GM19023 (cell line): ENCODE data around the gene SUPT6H.

Source experiments
- ATAC-seq: cut with Tn5 transposase; IDR thresholded peaks from one replicate; pipeline ENCODE4 v1.9.1; 2021; ENCODE audit warnings: mild to moderate bottlenecking, moderate library complexity; ENCODE audit not compliant: unreplicated experiment

Gene SUPT6H

DNA sequence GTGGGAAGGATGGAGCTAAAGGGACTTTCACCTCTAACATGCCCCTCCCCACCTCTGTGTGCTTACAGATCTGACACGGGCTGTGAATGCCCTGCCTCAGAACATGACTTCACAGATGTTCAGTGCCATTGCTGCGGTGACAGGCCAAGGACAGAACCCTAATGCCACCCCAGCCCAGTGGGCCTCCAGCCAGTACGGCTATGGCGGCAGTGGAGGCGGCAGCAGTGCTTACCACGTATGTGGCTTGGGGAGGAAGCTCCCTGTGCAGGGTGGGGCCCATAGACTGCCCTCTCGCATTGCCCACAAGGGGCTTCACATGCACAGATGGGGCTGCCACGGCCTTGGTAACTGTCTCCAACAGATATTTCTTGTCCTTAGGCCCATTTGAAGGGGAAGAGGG, 38.3 kb downstream of the SUPT6H start:
- ATAC-seq = no peak

DNA sequence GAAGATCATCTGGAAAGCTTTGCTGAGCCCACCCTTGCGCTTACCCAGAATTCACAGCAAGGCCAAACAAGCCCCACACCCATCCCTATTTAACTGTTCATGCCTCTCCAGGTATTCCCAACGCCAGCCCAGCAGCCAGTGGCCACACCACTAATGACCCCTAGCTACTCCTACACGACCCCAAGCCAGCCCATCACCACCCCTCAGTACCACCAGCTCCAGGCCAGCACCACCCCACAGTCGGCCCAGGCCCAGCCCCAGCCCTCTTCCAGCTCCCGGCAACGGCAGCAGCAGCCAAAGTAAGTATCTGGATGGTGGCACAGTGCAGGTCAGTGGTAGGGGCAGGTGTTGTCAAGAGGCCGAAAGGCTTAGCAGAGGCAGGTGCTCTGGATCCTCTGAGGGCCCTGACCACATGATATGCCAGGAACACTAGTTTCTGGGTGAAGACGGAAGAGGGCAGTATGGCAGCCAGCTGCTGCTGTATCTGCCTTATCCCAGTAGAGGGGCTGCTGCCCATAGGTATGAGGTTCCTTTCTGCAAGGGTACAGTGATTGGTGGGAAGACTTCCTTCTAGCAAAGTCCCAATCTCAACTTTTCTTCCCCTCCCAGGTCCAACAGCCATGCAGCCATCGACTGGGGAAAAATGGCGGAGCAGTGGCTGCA, 39.0 kb downstream of the SUPT6H start:
- ATAC-seq = no peak

DNA sequence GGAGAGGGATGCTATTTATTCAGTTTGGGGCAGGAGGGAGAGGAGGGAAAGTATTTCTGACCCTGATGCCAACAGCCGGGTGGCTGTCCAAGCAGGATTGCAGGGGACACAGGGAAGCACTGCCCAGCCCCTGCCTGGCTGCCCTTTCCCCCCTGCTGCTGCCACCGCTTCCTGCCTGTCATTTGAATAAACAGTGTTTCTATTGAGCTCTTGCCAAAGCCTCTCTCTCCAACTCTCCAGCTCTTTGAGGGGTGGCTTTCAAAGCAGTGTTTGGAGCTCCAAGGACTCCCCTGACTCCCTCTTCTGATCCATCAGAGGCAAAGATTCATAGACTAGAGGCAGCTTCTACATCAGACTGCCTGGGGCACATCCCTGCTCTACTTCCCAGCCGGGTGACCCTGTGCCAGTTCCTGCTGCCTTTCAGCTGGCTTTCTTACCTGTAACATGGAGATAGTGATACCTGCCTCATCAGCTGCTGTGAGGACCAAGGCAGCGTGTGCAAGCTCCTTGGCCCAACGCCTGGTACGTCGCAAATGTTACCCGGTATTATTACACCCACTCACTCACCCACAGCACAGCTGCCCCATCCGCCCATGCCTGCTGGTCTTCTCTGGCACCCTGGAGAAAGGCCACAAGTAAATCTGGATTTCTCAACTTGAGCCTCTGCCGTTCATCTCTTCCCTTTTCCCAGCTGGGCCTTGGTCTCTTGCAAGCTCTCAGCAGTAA, 40.2 kb downstream of the SUPT6H start:
- no peak for ATAC-seq

DNA sequence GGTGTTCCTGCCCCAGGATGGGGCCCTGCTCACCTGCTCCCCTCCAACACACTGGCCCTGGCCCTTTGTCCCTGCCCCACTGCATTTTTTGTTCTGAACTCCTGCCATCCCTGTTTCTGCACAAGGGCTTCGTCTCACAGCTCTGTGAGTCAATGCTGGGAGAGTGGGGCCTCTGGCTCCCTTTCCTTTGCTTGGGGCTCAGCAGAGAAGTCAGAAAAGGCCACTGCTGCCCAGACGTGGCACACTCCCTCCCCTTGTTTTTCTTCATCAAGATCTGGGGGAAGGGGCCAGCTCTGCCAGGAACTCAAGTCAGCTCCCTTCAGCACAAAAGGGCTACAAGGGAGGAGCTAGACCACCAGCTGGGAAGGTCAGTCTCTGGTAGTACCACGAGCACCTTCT, 40.7 kb downstream of the SUPT6H start:
- no peak for ATAC-seq

DNA sequence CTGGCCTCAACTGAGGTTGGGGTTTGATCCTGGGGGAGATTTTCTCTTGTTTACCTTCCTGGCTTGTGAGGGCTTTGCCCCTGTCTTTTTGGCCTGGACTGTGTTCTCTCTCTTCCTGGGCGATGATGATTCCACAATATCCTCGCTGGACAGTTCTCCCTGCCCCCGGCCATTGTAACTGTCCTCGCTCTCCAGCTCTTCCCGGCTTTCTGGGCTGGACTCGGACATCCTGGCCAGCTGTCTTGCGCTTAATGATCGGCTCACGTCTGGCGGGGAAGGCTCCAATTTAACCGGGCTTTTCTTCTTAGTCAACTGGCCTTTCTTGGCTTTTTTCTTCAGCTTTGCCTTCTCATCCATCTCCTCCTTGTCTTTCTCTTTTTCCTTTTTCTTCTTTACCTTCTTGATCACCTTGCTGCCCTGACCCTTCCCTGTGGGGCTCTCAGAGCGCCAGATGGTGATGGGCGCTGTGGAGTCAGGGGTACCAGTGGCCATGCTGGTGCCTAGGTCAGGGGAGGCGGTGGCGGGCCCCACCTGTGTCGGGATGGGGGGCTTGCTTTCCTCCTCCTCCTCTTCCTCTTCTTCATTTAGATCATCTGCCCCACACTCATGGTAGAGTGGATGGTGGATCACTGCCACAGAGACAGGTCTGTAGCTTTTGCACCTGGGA, 41.7 kb downstream of the SUPT6H start:
- no peak for ATAC-seq

DNA sequence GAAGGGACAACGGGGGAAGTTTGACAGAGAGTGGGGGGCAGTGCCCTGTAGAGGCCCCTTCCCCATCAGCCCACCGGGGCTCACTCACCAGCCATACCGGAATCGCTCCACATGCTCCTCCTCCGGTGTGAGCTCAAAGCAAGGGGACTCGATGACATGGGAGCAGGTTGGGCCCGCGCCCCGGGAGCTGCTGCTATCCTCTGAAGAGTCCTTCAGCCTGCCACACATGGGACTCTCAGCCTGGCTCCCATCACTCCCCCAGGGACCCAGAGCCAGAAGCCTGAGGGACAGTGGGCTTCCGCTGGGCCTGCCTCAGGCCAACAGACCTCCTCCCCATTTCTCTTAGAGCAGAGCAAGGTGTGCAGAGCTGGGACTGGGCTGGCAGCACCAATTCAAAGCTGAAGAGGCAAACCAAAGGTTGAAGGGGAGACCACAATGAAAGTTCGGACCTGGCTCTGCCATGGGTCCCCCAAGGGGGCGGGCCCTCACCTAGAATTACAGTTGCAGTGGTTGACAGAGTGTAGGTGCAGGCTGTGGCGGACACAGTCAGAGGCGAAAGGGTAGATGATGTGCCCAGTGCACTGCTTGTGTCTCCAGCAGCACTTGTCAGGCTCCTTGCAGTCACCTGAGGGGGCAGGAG, 42.3 kb downstream of the SUPT6H start:
- no peak for ATAC-seq

DNA sequence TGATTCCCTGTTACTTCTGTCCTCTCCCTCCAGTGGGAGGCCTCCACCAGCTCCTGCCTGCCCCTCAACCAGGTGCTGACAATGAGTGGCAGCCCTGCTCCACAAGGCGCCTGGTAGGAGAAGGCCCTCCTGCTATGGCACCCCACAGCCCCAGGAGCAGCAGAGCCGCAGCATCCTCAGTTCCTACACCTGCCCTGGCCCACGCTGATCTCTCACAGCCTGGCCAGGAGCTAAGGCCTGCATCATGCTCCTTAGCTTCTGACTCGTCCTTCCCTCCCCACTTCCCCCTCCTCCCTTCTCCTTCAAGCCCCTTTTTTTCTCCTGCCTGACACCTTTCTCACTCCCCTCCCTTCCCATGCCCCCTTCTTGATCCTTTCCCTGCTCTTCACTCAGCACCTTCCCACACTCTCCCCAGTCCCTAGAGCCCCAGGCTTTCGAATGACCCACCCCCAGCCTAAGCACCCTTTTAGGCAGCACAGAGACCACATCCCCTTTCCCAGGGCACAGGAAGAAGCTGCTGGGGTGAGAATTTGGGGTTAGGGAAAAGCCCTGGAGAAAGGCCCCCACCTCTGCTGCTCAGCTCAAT, 43.2 kb downstream of the SUPT6H start:
- ATAC-seq = no peak

DNA sequence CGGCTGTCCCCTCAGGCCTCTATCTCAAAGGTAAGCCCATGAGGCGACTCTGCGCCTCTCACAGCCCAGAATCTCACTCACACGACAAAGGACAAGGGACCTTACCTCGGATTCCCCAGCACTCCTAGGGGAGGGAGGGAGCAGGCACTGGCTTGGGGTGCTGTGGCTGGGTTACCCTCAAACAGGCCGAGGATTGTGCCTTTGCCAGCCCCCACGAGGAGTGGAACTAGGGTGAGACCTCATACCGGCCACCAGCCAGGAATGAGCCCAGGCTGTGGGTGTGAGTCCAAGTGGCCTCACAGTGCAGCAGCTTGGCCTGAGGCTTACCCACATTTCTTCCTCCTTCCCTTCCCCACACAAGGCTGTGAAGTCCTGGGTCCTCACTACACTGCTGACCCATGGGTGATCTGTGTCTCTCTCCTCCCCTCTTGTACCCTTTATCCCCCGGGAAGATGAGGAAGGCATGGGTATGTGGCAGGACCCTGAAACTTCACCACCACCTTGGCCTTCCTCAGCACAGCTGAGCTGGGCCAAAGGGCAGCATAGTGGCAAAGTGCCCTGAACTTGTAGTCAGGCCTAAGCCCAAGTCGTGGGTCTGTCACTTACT, 43.8 kb downstream of the SUPT6H start:
- no peak for ATAC-seq

DNA sequence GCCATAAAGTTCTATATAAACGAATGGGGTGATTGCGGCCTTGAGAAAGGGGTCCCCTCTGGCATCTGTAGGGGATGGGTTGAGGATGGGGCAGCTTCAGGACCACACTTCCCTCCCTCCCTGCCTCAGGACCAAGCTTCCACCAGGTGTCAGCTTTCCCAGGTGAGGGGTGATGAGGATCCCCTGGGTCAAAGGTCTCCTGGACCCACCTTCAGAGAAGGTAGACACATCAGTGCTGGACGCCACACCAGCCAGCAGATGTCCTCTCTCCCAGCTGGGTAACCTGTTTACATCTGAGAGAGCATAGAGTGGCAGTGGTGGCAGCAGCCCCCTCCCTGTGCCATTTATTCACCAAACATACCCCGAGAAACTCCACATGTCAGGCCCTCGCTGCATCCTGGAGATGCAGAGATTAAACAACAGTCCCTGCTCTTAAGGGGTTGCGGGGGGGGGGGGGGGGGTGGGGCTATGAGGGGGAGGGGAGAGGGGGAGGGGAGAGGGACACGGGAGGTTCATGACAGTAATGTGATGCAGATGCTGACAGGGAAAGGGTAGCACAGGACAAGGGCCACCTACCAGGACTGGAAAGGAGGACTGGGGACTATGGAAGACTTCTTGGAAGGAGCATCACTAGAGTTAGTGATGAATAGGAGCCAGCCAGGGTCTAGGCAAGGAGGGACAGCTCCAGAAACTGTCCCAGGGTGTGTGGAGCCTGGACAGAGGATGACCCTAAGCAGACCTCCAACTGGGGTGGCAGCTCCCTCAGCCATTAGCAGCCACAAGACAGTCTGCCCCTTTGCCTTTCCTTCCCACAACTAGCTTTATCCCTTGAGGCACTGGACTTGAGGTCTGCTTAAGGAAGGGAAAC, 44.7 kb downstream of the SUPT6H start:
- ATAC-seq = no peak

DNA sequence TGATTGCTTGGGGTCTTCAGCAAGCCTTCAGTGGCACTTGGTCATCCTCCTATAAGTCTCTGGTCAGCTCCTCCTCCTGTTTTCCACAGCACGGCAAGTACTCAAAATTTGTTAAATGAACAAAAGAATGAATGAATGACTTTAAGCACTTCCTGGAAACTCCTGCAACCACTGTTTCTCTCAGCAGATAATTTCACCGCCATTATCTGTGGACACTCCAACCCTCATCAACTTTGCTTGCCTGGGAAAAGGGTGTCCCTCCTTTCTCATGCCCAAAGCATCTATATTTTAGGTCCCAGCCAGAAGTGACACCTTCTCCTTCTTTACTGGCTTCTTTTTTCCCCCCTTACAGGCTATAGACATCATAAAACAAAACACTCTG, 45.3 kb downstream of the SUPT6H start:
- ATAC-seq = no peak

DNA sequence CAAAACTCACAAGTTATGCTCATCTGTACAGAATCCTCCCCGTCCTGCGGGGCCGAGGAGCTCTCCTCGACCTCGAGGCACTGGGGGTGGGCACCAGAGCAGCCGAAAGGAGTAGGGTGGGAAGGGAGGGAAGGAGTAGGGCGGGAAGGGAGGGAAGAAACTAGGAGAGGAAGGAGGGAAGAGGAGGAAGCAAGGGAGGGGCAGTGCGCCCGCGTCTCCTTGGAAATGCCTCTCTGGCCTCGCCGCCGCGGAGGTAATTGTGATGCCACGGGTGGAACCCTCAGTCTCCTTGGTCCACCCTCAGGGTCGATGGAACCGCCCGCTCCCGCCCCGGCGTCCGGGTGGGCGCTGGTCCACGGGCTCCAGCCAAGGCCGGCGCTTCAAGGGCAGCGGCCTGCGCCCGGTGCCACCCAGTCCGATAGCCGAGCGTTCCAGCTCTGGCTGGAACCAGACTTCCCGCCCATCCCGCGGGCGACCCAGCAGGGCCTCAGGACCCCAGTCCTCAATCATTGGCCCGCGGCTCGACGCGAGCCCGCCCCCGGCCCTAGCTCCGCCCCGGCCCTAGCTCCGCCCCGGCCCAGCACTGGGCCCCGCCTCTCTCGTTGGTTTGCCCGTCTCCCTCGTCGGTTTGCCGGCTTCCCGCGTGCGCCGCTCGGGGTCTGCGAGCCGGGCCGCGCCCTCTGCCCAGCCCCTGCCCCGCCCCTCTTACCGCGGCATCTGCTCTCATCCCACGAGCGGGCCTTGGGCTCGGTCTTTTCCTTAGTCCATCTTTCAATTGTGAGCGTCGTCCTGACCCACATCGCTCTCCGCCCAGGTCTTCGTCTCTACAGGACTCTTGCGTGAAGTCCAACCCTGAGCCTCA, 49.1 kb downstream of the SUPT6H start:
- ATAC-seq = peak; percentile 76

DNA sequence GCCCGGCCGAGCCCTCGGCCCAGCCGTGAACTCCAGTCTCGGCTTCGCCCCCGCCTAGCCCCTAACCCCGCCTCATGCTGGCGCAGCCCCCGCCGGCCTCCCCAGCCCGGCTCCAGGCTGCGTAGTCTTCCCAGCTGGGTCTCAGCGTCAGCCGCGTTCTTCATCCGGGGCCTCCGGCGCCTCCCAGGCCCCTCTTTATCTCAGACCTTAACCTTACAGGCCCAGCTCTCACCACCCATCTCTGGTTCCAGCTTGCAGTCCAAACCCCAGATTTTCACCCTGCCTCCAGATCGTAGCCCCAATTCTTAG, 49.7 kb downstream of the SUPT6H start, which contains the start of gene PROCA1:
PROCA1 (minus strand) TSS at position 166 of the 309 bp plus-strand sequence. CDS start 228 bp downstream, outside the sequence.
- ATAC-seq = peak; percentile 23

DNA sequence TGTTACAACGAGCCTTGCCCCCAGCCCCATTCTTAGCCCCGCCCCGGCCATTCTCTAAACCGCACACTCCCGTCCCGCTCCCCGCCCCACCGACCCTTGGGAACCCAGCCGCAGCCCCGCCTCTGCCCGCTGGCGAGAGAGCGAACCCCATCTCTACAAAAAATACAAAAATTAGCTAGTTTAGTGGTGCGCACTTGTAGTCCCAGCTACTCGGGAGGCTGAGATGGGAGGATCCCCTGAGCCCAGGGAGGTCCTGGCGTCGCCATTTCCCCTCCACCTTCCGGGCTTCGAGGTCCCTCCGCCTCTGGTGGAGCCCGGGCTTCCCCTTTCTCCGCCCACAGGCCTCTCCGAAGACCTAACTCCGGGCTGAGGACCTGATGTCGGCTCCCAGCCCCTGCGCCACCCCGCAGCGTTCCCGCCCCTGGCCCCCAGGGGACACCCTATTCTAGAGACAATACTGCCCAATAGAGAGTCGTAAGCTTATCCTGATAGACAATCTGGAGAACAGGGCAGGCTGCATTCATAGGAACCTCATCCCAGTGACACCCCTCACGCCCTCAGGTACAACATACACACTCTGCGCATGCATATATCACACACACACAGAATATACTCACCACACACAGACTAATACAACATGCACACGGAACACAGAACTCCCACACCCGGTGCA, 50.2 kb downstream of the SUPT6H start:
- peak; percentile 46 for ATAC-seq

DNA sequence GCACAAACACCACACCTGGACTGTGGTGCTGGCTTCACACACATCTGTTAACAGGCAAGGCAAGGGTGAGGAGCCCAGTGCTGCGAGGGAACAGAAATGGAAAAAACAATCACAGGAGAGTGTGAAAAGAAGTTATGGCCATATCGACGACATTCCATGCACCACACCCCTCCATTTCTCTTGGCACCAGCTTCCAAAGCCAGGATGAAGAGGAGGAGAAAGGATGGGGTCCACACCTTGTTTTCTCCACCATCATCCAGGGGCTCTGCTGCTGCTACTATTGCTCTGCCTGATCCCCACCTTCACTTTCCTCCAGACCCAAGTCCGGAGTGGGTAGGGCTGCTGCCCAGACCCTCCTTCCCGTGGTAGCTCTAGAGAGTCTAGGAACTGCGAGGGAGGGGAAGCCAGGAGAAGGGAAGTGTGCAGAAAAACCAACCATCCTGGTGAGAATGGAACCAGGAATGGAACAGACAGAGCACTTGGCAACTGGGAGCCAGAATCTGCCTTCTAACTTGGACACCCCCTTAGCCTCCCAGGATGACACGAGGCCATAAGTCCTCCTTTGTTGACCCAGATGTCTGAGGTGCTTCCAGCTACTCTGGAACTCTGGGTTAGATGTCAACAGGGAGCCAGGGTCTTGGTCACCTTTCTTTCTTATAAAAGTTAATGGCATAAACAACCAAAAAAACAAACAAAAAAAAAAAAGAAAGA, 50.9 kb downstream of the SUPT6H start:
- no peak for ATAC-seq

DNA sequence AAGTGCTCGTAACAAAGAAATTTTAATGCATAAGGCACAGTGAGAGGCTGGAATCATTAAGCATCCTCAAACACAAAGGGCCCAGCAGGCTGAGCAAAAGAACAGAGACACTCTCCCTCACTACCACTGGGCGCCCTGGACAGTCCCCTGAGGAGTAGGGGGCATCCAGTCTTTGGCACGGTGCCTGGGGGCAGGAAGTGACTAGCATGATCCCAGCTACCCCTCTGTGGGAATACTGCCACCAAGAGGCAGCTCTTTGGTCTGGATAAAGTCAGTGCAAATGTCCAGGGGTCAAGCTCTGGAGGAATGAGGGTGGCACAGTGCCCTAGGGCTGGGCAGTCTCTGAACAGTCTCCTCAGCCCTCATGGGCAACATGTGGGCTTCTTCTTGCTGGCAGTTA, 52.3 kb downstream of the SUPT6H start:
- no peak for ATAC-seq

DNA sequence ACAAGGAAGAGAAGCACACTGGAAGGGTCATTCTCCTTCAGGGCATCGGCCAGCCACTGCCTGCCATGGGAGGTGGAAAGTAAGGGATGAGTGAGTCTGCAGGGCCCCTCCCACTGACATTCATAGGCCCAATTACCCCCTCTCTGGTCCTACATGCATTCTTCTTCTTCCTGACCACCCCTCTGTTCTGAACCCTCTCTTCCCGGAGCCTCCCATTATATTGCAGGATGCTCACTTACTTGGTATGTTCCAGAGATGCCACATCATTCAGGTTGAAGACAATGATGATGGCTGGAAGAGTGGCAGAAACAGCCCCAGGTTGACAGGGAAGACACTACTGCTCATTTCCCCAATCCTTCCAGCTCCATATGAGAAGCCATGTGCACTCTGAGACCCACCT, 53.2 kb downstream of the SUPT6H start:
- no peak for ATAC-seq

DNA sequence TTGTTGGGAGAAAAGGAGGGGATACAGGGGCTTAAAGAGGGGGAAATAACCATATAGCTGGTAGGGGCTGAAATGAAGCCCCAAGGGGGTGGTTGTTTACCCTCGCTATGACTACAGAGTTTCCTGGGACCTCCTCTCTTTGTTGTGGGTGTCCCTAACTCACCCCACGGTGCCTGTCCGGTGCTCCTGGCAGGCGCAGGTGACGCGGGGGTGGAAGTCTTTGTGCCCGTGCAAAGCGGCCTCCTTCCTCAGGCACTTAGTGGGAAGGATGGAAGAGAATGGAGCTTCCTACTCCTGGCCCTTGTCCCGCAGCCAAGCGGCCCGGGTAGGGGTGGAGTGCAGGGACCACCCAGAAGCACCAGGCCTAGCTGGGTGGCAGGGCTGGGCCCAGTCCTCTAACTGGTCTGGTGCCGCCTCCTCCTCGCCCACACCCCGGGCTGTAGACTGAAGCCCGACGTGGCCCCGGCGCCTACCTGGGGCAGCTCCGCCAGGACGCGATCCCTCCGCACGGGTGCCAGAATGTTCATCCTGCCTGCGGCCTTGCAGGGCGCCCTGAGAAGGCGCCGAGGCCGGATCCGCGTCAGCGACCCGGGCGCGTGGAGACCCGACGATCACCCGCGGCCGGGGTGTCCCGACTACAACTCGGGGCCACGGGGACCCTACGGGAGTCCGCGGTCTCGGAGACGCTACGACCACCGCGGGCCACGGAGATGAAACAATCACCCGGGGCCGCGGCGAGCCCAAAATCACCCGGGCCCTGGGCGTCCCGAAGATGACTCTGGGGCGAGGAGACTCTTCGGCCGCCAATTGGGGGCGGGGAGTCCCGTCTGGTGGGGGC, 55.0 kb downstream of the SUPT6H start:
- no peak for ATAC-seq
